Mesothelial cell of epicardium (in vitro differentiated cells): Measurements from ENCODE around the gene ADGRF1. TPM values are rescaled to one million over a fixed set of nuclear protein-coding genes. Genes with fewer than 3 reads are reported as not detected.

ENCODE experiments used
- DNase-seq, 2 experiments: peaks; one replicate each; pipeline ENCODE4 v3.0.0; 2021; ENCODE audit warnings: low spot score in 2 of 2; ENCODE audit not compliant: unreplicated experiment in 2 of 2
- H3K27ac Mint-ChIP-seq: 2 replicates; pipeline ENCODE4 v1.8.0; 2021; ENCODE audit warnings: mixed read lengths
- H3K27me3 Mint-ChIP-seq: 2 replicates; pipeline ENCODE4 v1.8.0; 2021; ENCODE audit warnings: low read depth, mixed read lengths
- H3K36me3 Mint-ChIP-seq: 2 replicates; pipeline ENCODE4 v1.8.0; 2021; ENCODE audit warnings: mixed read lengths
- H3K4me1 Mint-ChIP-seq: 2 replicates; pipeline ENCODE4 v1.8.0; 2021; ENCODE audit warnings: mixed read lengths
- H3K4me3 Mint-ChIP-seq: 2 replicates; pipeline ENCODE4 v1.8.0; 2021; ENCODE audit warnings: mild to moderate bottlenecking, moderate library complexity, mixed read lengths
- H3K9me3 Mint-ChIP-seq: 2 replicates; pipeline ENCODE4 v1.8.0; 2021; ENCODE audit warnings: mixed read lengths
- total RNA-seq: library from RNA; stranded (reverse); gene quantifications from 3 replicates; pipeline ENCODE4 v1.2.1, GENCODE V29; 2021
- TF ChIP-seq, protein P1 (sequence below): fragments of 200-600 bp; sonication (generic); IDR thresholded peaks from one replicate; pipeline ENCODE4 v1.5.0; 2021; ENCODE audit warnings: antibody characterized with exemption; ENCODE audit not compliant: unreplicated experiment

Gene ADGRF1
- total RNA-seq, 1 donor from 2014 or later, result 1.4 TPM

DNA sequence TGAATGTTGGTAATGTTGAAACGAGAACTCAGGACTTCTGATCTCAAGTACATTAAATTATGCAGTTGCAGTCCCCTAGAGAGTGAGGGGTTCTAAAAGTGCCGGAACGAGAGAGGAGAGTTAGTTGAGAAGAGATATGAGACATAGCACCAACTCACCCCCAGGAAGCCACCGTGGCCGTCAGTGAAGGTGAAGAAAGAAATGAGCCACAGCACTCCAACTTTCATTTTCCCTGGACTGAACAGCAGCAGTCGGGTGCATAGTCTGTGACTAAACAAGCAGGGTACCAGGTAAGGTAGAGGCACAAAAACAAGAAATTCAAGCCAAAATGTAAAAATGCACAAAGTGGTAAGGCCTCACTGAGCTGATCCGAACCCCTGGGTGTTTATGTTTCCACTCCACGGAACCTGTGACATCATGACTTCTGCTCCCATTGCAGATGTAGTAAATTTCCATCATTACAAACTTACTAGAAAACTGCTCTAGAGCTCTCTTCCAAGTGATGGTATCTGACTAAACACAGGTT lies 13.2 kb downstream of the ADGRF1 start:
- TF ChIP-seq, protein P1, sequence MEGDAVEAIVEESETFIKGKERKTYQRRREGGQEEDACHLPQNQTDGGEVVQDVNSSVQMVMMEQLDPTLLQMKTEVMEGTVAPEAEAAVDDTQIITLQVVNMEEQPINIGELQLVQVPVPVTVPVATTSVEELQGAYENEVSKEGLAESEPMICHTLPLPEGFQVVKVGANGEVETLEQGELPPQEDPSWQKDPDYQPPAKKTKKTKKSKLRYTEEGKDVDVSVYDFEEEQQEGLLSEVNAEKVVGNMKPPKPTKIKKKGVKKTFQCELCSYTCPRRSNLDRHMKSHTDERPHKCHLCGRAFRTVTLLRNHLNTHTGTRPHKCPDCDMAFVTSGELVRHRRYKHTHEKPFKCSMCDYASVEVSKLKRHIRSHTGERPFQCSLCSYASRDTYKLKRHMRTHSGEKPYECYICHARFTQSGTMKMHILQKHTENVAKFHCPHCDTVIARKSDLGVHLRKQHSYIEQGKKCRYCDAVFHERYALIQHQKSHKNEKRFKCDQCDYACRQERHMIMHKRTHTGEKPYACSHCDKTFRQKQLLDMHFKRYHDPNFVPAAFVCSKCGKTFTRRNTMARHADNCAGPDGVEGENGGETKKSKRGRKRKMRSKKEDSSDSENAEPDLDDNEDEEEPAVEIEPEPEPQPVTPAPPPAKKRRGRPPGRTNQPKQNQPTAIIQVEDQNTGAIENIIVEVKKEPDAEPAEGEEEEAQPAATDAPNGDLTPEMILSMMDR, result no peak

DNA sequence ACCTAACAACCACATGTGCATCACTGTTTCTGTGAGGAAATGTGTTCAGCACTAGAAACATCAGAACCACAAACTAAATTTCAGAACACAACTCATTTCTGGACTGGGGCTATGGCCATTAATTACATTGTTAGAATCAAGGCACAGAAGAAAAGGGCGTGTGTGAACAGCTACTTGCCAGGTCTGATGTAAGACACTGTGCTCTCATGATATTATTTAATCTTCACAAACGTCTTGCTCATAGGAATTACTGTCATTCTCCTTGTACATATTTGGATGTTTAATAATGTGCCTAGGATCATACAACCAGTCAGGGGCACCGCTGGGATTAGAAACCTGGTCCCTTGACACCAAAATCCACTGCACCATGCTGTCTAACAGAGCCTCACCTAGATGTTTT lies 14.8 kb downstream of the ADGRF1 start:
- Mint-ChIP-seq H3K4me3 (no peak overlapping the region), H3K27me3 (no peaks in the 10 kb centered on the region), H3K9me3 (no peaks in the 10 kb centered on the region), H3K36me3 (no peaks in the 10 kb centered on the region), H3K4me1 (peaks cover 6% of the 10 kb centered on the region), H3K27ac (no peak overlapping the region)
- DNase-seq, result no peak
- TF ChIP-seq, protein P1, result no peak

More for the DNA sequence above, 13.2 kb downstream of the ADGRF1 start:
- Mint-ChIP-seq H3K27ac (no peak overlapping the region), H3K4me3 (no peak overlapping the region), H3K9me3 (no peaks in the 10 kb centered on the region), H3K27me3 (no peaks in the 10 kb centered on the region), H3K4me1 (peaks cover 20% of the 10 kb centered on the region), H3K36me3 (no peaks in the 10 kb centered on the region)
- no peak for DNase-seq

DNA sequence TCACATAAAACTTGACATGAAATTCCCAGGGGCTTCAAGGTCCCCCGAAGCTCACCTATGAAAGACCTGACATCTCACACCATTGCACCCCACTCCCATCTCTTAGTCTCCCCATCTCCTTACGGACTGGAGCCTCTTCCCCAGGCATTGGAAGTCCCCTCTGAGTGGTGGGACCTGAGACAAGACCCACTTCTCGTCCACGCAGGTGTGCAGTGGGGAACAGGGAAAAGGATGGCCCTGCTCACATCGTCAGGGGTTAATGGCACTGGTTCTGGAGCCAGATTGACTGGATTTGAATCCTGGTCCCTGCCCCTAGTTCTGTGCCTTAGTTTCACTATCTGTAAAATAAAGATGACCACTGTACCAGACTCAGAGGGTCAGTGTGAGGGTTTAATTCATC lies 15.5 kb downstream of the ADGRF1 start:
- peaks cover 6% of the 10 kb centered on the region for H3K4me1 Mint-ChIP-seq
- H3K27ac Mint-ChIP-seq, result no peak overlapping the region
- TF ChIP-seq, protein P1, result no peak
- H3K9me3 Mint-ChIP-seq, result no peaks in the 10 kb centered on the region
- H3K4me3 Mint-ChIP-seq, result no peak overlapping the region
- H3K27me3 Mint-ChIP-seq, result no peaks in the 10 kb centered on the region
- no peaks in the 10 kb centered on the region for H3K36me3 Mint-ChIP-seq
- no peak for DNase-seq

DNA sequence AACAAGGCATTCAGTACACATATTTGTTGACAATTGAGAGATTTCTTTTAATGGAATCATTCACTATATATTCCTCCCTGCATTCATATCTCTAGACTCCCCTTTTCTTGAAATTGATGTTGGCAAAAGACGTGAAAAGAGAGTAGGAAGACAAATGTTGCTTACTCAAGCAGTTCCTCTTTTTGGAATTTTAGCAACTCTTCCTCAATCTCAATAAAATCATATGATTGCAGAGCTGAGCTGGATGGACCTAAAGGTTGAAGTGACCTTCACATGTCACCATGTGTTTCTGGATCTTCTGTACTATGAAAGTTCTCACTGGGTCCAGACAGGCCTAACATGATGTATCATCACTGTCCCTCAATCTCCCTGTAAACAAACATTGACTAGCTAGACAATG lies 18.6 kb downstream of the ADGRF1 start:
- Mint-ChIP-seq H3K4me1 (no peaks in the 10 kb centered on the region), H3K36me3 (no peaks in the 10 kb centered on the region), H3K27me3 (no peaks in the 10 kb centered on the region), H3K9me3 (no peaks in the 10 kb centered on the region), H3K27ac (no peak overlapping the region), H3K4me3 (no peak overlapping the region)
- no peak for DNase-seq
- TF ChIP-seq, protein P1, result no peak

DNA sequence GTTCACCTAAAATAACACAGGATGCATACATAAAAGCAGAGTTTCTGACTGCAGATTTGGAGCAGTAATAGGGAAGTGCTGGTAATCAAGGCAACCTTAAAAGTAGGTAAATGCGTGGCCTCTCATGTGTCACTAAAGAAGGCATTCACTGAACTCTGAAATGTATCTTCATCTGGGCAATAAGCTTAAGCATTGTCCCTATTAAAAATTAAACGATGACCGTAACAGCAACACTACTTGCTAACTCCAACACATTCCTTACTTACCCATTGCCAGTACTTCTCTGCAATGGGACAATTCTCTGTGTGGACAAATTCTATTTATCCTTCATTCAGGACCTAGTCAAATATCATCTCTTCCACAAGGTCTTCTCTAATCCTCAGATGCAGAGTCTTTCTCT lies 19.9 kb downstream of the ADGRF1 start:
- H3K4me1 Mint-ChIP-seq, result no peaks in the 10 kb centered on the region
- TF ChIP-seq, protein P1, result no peak
- DNase-seq, result no peak
- H3K27me3 Mint-ChIP-seq, result no peaks in the 10 kb centered on the region
- no peak overlapping the region for H3K4me3 Mint-ChIP-seq
- H3K27ac Mint-ChIP-seq, result no peak overlapping the region
- no peaks in the 10 kb centered on the region for H3K9me3 Mint-ChIP-seq
- H3K36me3 Mint-ChIP-seq, result no peaks in the 10 kb centered on the region

DNA sequence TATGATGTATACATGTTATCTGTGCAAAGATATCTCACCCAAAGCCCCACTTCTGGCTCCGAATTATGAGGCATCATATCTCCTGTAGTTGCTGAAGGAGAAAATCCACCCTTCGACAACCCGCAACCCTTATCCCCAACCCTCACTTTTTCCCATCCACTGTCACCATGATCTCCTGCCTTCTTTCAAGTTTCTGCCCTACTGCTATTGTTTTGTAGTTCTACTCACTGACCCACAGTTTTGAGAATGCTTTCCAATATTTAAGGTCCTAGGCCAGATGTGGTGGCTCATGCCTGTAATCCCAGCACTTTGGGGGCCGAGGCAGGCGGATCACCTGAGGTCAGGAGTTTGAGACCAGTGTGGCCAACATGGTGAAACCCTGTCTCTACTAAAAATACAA lies 22.2 kb downstream of the ADGRF1 start:
- TF ChIP-seq, protein P1, result no peak
- Mint-ChIP-seq H3K36me3 (no peaks in the 10 kb centered on the region), H3K4me1 (peaks cover 12% of the 10 kb centered on the region), H3K9me3 (no peaks in the 10 kb centered on the region), H3K27me3 (no peaks in the 10 kb centered on the region), H3K27ac (no peak overlapping the region), H3K4me3 (no peak overlapping the region)
- no peak for DNase-seq
